ENCODE results near the gene PLAU.
"Not testable (repeated sequence)": the region's sequence is repeated elsewhere in the genome, so short reads cannot be mapped to it uniquely, and the experiment has no call there.

The PLAU gene

GRCh38 chr10:73876971-73877370, 34.0 kb upstream of the PLAU start:
- DNase-seq, result no peak

- no peak for DNase-seq
These were observed 33.3 kb upstream of the PLAU start for GRCh38 chr10:73877533-73878160.

GRCh38 chr10:73878365-73878764, 32.6 kb upstream of the PLAU start:
- DNase-seq, result no peak

- peak; percentile 91 to 94 for DNase-seq
These were observed 31.4 kb upstream of the PLAU start for GRCh38 chr10:73879296-73880173.

GRCh38 chr10:73881221-73881919, 29.6 kb upstream of the PLAU start:
- no peak for DNase-seq

GRCh38 chr10:73884017-73884416, 26.9 kb upstream of the PLAU start:
- no peak for DNase-seq

- DNase-seq, result peak; percentile 65 to 72
These were observed 24.8 kb upstream of the PLAU start for GRCh38 chr10:73886085-73886529.

- no peak for DNase-seq
These were observed 24.2 kb upstream of the PLAU start for GRCh38 chr10:73886661-73887293.

GRCh38 chr10:73887294-73888039, 23.5 kb upstream of the PLAU start:
- DNase-seq, result no peak

- DNase-seq, result no peak
These were observed 22.4 kb upstream of the PLAU start for GRCh38 chr10:73888514-73888913.

- DNase-seq, result peak; percentile 36 to 53
These were observed 21.9 kb upstream of the PLAU start for GRCh38 chr10:73889014-73889413.

- DNase-seq, result not testable (repeated sequence)
These were observed 21.5 kb upstream of the PLAU start for GRCh38 chr10:73889416-73889815.

- no peak for DNase-seq
These were observed 20.7 kb upstream of the PLAU start for GRCh38 chr10:73890261-73890660.

- not testable (repeated sequence) for DNase-seq
These were observed 20.1 kb upstream of the PLAU start for GRCh38 chr10:73890830-73891229.

GRCh38 chr10:73891540-73891939, 19.4 kb upstream of the PLAU start:
- DNase-seq, result no peak

- DNase-seq, result no peak
These were observed 18.5 kb upstream of the PLAU start for GRCh38 chr10:73892310-73893030.

- no peak for DNase-seq
These were observed 17.5 kb upstream of the PLAU start for GRCh38 chr10:73893426-73893825.

GRCh38 chr10:73894245-73894971, 16.5 kb upstream of the PLAU start:
- no peak for DNase-seq

GRCh38 chr10:73895381-73895780, 15.6 kb upstream of the PLAU start:
- not testable (repeated sequence) for DNase-seq

- no peak for DNase-seq
These were observed 13.2 kb upstream of the PLAU start for GRCh38 chr10:73897693-73898092.
